HG03520 (cell line): ENCODE results near the gene MEP1A.
"Not testable (repeated sequence)": the region's sequence is repeated elsewhere in the genome, so short reads cannot be mapped to it uniquely, and the experiment has no call there.

Experiments
- ATAC-seq: cut with Tn5 transposase; IDR thresholded peaks from one replicate; pipeline ENCODE4 v1.9.1; 2021; ENCODE audit warnings: mild to moderate bottlenecking, moderate library complexity; ENCODE audit not compliant: unreplicated experiment

MEP1A gene

GRCh38 chr6:46793138-46793537 lies at the start of gene MEP1A:
Gene MEP1A (plus strand): TSS chr6:46793389. CDS start chr6:46793399, 10 bp downstream.
- no peak for ATAC-seq

GRCh38 chr6:46743425-46744158 lies 49.6 kb upstream of the MEP1A start:
- no peak for ATAC-seq

- ATAC-seq: not testable (repeated sequence)
Measured at GRCh38 chr6:46744159-46744725, 48.9 kb upstream of the MEP1A start.

- no peak for ATAC-seq
Measured at GRCh38 chr6:46745973-46746372, 47.2 kb upstream of the MEP1A start.

GRCh38 chr6:46746696-46747095 lies 46.5 kb upstream of the MEP1A start, which contains the start of gene ANKRD66:
Gene ANKRD66 (plus strand): TSS chr6:46746933. CDS start chr6:46751949, 5,016 bp downstream.
- ATAC-seq: no peak

- ATAC-seq: no peak
Measured at GRCh38 chr6:46748940-46749503, 44.2 kb upstream of the MEP1A start.

- ATAC-seq: no peak
Measured at GRCh38 chr6:46749731-46750130, 43.5 kb upstream of the MEP1A start.

GRCh38 chr6:46751658-46752057 lies 41.5 kb upstream of the MEP1A start:
- no peak for ATAC-seq

GRCh38 chr6:46755865-46756264 lies 37.3 kb upstream of the MEP1A start:
- no peak for ATAC-seq

- no peak for ATAC-seq
Measured at GRCh38 chr6:46756469-46757213, 36.5 kb upstream of the MEP1A start.

GRCh38 chr6:46757214-46757596 lies 36.0 kb upstream of the MEP1A start:
- ATAC-seq: no peak

- ATAC-seq: no peak
Measured at GRCh38 chr6:46758960-46759753, 34.0 kb upstream of the MEP1A start.

- ATAC-seq: no peak
Measured at GRCh38 chr6:46760925-46761324, 32.3 kb upstream of the MEP1A start.

GRCh38 chr6:46763466-46763865 lies 29.7 kb upstream of the MEP1A start:
- ATAC-seq: no peak

- ATAC-seq: not testable (repeated sequence)
Measured at GRCh38 chr6:46764280-46764679, 28.9 kb upstream of the MEP1A start.

GRCh38 chr6:46764961-46765360 lies 28.2 kb upstream of the MEP1A start:
- ATAC-seq: no peak

GRCh38 chr6:46772016-46772415 lies 21.2 kb upstream of the MEP1A start:
- no peak for ATAC-seq

- peak; percentile 48 for ATAC-seq
Measured at GRCh38 chr6:46772762-46773161, 20.4 kb upstream of the MEP1A start.

- ATAC-seq: no peak
Measured at GRCh38 chr6:46773201-46773855, 19.9 kb upstream of the MEP1A start.

GRCh38 chr6:46774736-46775135 lies 18.5 kb upstream of the MEP1A start:
- not testable (repeated sequence) for ATAC-seq
